Brain microvascular endothelial cell (primary cell): Measurements from ENCODE around the gene TMC3.
A peak's percentile ranks its signal among the peaks of the same experiment; 100 is the strongest.

ENCODE experiments used
- DNase-seq: peaks from one replicate; pipeline ENCODE4 v3.0.0-alpha.2; 2020
- H3K27ac ChIP-seq: fragments of 250-450 bp; sonication (Bioruptor Pico); 2 replicates; pipeline ENCODE4 v1.5.1; 2020; ENCODE audit warnings: mild to moderate bottlenecking, moderate library complexity
- H3K27me3 ChIP-seq: fragments of 250-450 bp; sonication (Bioruptor Pico); replicated peaks from 2 replicates; pipeline ENCODE4 v1.5.1; 2020; ENCODE audit warnings: mild to moderate bottlenecking
- H3K36me3 ChIP-seq: fragments of 250-450 bp; sonication (Bioruptor Pico); replicated peaks from 2 replicates; pipeline ENCODE4 v1.5.1; 2020; ENCODE audit warnings: mild to moderate bottlenecking
- H3K4me3 ChIP-seq: 2 replicates; pipeline ENCODE4 v1.5.1; 2011; ENCODE audit warnings: low read depth, mild to moderate bottlenecking, control low read depth, low read length, moderate library complexity
- in situ Hi-C: cut with HindIII; loops from 2 replicates; pipeline ENCODE4 v1.10.0; 2017; ENCODE audit warnings: low sequenced_read_pairs, low pct_ligation_motif_present
- TF ChIP-seq, protein P1 (sequence below): IDR thresholded peaks from 2 replicates; pipeline ENCODE4 v1.5.1; 2011; ENCODE audit warnings: low read depth, mild to moderate bottlenecking, moderate library complexity, low read length, control low read depth, inconsistent platforms; ENCODE audit errors: missing control alignments

Gene TMC3

DNA sequence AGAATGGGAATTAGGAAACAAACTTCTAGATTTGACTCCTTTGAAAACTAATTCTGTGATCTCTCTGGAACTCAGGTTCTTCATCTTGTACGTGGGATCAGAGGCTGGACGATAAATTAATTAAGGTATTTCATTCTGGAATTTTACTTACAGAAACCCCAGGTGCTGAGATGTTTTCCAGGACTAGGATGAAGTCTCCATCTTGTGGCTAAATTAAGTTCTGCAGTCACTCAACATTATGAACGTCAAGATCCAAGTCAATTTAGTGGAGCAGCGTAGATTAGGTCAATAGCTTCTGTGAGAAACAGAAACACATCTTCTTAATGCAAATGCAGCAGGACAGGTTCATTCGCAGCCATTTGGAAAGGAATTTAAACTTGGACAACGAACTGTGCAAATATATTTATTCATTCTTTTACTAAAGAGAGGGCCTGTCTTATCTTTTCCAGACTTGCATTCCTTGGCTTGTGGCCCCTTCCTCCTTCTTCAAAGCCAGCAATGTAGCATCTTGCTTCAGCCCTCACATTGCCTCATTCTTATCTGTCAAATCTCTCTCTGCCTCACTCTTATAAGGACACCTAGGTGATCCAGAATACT lies 26.7 kb upstream of the TMC3 start:
- Histone ChIP-seq H3K4me3 (no peak overlapping the region), H3K27me3 (no peaks in the 10 kb centered on the region), H3K36me3 (no peaks in the 10 kb centered on the region), H3K27ac (no peak overlapping the region)
- TF ChIP-seq, protein P1, sequence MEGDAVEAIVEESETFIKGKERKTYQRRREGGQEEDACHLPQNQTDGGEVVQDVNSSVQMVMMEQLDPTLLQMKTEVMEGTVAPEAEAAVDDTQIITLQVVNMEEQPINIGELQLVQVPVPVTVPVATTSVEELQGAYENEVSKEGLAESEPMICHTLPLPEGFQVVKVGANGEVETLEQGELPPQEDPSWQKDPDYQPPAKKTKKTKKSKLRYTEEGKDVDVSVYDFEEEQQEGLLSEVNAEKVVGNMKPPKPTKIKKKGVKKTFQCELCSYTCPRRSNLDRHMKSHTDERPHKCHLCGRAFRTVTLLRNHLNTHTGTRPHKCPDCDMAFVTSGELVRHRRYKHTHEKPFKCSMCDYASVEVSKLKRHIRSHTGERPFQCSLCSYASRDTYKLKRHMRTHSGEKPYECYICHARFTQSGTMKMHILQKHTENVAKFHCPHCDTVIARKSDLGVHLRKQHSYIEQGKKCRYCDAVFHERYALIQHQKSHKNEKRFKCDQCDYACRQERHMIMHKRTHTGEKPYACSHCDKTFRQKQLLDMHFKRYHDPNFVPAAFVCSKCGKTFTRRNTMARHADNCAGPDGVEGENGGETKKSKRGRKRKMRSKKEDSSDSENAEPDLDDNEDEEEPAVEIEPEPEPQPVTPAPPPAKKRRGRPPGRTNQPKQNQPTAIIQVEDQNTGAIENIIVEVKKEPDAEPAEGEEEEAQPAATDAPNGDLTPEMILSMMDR, result peak; percentile 69
- in situ Hi-C loops, result no loop called here
- peak; percentile 51 for DNase-seq

DNA sequence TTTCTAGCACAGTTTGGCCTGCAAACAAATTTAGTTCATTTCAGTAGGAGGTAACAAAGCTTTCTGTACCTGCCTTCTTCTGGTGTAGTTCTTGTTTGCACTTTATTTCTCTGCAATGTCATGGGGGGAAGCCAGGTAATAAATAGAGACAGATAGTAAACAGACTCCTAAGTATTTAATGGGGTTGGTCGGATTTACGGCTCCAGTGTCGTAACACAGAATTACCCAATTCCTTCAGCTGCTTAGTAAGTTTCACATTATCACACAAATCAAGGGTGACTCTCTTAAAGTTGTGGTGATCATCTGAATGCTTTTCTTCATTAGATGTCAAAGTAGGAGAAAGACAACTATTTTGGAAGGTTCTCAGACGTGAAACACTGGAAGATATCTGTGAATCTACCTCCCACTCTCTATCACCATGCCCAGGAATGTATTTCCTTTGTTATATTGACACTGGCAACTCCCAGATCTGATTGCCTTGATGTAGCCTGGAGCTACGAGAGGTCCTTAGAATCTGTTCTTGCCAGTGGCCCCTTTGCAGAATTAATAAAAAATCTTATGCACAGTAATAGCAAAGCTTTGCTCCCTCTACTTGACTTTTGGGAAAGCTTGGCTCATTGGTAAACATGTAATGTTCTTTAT lies 25.0 kb upstream of the TMC3 start:
- Histone ChIP-seq H3K27me3 (no peaks in the 10 kb centered on the region), H3K4me3 (no peak overlapping the region), H3K27ac (no peak overlapping the region), H3K36me3 (no peaks in the 10 kb centered on the region)
- no peak for DNase-seq
- TF ChIP-seq, protein P1, result no peak
- in situ Hi-C loops, result no loop called here

DNA sequence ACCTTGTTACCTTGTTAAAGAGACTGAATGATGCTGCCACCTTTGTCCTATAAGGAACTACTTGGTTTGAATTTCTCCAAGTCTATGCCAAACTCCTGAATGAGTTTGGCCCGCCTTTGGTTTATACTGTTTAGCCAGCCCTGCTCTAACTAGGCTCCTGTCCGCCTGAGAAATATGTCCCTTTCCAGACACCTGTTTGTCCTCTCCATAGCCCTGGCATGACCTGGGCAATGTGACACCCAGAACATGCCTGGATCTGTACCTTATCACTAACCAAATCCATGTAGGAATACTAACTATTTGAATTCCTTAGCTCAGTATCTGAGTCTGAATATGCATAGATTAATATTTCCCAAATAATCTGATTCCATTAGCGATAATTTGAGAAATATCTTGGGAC lies 24.4 kb upstream of the TMC3 start:
- Histone ChIP-seq H3K27me3 (no peaks in the 10 kb centered on the region), H3K36me3 (no peaks in the 10 kb centered on the region), H3K27ac (no peak overlapping the region), H3K4me3 (no peak overlapping the region)
- TF ChIP-seq, protein P1, result no peak
- DNase-seq, result no peak
- in situ Hi-C loops, result no loop called here

DNA sequence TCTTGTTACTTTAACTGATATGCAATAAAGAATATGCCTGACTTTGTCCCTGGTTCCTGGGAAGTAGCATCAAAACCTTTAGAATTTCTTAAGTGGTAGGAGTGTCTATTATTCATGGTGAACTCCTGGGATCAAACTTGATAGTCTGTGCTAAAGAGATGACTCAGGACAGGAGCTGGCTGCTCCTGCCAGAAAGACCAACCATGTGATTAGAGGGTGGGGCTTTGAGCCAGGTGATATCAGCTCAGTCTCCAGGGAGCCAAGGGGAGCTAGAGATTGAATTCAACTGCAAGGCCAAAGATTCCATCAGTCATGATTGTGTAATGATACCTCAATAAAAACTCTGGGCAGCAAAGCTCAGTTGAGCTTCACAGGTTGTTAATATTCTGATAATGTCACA lies 20.6 kb upstream of the TMC3 start:
- no peak overlapping the region for H3K27ac ChIP-seq
- in situ Hi-C loops, result no loop called here
- DNase-seq, result no peak
- H3K4me3 ChIP-seq, result no peak overlapping the region
- no peaks in the 10 kb centered on the region for H3K36me3 ChIP-seq
- TF ChIP-seq, protein P1, result no peak
- H3K27me3 ChIP-seq, result no peaks in the 10 kb centered on the region

DNA sequence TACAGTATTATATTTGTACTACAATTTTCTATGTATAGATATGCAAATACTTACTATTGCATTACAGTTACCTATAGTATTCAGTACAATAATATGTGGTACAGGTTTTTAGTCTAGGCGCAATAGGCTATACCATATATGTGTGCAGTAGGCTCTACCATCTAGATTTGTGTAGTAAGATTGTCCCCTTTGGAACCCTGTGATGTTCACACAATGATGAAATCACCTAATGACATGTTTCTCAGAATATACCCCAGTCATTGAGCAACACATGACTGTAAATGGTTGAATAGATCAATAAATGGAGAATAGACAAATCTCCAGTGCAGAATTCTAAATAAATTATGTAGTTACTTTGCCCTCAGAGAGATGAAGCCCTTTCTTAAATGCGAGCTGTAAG lies 17.6 kb upstream of the TMC3 start:
- DNase-seq, result no peak
- TF ChIP-seq, protein P1, result no peak
- Histone ChIP-seq H3K36me3 (no peaks in the 10 kb centered on the region), H3K27ac (no peak overlapping the region), H3K27me3 (no peaks in the 10 kb centered on the region), H3K4me3 (no peak overlapping the region)
- in situ Hi-C loops, result no loop called here

DNA sequence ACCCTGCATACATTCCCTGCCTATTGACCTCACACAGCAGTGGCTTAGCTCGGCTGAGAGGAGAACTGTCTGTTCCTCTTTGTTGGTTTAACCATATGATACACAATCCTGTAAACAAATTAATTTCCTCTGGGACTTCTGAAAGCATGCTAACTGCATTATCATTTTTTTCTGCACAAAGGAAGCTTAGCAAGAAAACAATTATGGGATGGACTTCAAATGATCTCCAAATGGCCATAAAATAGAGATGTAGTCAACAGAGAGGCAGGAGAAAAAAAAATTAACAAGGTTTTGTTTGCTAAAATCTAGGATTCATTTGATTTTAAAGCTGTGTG lies 14.4 kb upstream of the TMC3 start:
- Histone ChIP-seq H3K27me3 (no peaks in the 10 kb centered on the region), H3K4me3 (no peak overlapping the region), H3K36me3 (no peaks in the 10 kb centered on the region), H3K27ac (no peak overlapping the region)
- TF ChIP-seq, protein P1, result no peak
- in situ Hi-C loops, result no loop called here
- DNase-seq, result no peak
